Stimulated activated CD8-positive, alpha-beta memory T cell treated with anti-CD3 and anti-CD28 coated beads, Interleukin-7, amount 100 ng/mL, for 1 hour (primary cell): ENCODE measurements around the gene USP10.
A peak's percentile ranks its signal among the peaks of the same experiment; 100 is the strongest.

Experiments used
- DNase-seq, 2 donors: peaks; one replicate each; pipeline ENCODE4 v3.0.0-alpha.2; 2020; ENCODE audit warnings: low read depth in 2 of 2

The USP10 gene, protein sequence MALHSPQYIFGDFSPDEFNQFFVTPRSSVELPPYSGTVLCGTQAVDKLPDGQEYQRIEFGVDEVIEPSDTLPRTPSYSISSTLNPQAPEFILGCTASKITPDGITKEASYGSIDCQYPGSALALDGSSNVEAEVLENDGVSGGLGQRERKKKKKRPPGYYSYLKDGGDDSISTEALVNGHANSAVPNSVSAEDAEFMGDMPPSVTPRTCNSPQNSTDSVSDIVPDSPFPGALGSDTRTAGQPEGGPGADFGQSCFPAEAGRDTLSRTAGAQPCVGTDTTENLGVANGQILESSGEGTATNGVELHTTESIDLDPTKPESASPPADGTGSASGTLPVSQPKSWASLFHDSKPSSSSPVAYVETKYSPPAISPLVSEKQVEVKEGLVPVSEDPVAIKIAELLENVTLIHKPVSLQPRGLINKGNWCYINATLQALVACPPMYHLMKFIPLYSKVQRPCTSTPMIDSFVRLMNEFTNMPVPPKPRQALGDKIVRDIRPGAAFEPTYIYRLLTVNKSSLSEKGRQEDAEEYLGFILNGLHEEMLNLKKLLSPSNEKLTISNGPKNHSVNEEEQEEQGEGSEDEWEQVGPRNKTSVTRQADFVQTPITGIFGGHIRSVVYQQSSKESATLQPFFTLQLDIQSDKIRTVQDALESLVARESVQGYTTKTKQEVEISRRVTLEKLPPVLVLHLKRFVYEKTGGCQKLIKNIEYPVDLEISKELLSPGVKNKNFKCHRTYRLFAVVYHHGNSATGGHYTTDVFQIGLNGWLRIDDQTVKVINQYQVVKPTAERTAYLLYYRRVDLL

GRCh38 chr16:84699712-84700445, at the start of gene USP10:
Gene USP10 (plus strand): TSS chr16:84700000. CDS start chr16:84700091, 91 bp downstream.
- DNase-seq = peak; percentile 54 to 63

DNA sequence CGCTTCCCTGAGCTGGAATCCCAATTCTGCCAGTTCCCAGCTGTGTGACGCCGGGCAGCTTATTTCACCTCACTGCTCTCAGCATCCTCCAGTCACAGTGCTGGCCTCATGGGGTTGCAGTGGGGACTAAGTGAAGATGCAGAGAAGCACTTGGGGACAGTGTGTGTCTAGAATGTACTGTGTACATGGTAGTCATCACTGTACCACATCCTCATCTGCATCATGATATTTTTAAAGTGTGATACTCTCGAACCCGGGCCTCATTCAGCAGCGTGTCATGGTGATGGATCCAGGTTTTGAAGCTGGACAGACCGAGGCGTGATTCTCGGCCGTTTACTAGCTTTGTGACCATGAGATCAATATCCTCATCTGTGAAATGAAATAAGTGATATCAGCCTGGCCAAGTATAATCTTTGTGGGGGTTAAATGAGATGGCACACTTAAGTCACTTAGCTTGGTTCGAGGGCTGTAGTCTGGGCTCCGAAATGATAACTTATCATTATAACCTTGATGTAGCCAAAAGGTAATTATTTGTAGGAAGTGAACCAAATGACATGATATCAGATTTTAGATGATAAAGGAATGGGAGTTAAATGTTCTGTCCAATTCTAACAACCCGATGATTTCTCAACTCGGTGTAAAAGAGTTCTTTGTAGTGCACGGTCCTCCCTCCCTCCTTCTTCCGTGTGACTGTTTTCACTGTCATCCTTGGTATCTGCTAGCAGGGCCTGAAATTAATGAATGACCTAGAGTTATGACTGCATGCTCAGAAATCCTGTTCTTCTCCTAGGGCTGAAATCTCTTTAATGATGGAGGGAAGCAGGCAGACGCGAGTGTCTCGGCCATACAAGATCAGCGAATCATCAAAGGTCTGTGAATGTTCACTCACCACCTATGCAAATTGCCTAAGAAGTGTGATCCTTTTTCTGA, 49.5 kb upstream of the USP10 start:
- no peak for DNase-seq

- no peak for DNase-seq
Measured at GRCh38 chr16:84652566-84652965, 47.2 kb upstream of the USP10 start.

GRCh38 chr16:84654238-84654637, 45.6 kb upstream of the USP10 start:
- no peak for DNase-seq

DNA sequence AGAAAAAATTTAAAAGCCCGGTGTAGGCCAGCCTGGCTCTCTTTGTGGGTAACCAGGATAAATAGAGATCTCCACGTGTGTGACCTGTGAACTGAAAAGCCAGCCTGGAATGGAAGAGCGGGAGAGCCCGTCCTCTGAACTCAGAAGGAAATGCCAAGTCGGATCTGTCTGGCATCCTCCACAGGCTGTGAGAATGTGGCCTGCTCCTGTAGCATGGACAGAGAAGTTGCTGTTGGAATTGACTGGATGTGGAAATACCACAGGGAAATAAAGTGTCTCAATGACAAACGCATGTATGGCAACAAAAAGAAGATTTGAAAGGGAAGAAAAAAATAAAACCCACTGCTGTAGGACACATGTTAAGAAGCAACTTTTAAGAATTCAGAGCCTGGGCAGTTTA, 44.8 kb upstream of the USP10 start:
- no peak for DNase-seq

DNA sequence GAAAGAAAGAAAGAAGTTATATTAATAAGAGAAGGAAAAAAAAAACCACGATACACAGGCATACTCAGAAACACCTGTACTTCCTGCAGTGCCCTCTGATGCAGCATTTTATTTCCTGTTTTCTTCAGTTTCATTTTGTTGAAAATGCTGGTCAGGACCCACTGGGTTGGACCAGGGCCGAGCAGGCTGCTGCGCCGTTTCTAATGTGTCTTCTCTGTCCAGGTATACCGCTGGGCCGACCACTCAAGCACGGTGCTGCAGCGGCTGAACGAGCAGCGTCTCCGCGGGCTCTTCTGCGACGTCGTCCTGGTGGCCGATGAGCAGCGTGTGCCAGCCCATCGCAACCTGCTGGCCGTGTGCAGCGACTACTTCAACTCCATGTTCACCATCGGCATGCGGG, 43.2 kb upstream of the USP10 start:
- no peak for DNase-seq

- DNase-seq = no peak
Measured at GRCh38 chr16:84657229-84657837, 42.5 kb upstream of the USP10 start.

GRCh38 chr16:84658690-84659089, 41.1 kb upstream of the USP10 start:
- DNase-seq = no peak

DNA sequence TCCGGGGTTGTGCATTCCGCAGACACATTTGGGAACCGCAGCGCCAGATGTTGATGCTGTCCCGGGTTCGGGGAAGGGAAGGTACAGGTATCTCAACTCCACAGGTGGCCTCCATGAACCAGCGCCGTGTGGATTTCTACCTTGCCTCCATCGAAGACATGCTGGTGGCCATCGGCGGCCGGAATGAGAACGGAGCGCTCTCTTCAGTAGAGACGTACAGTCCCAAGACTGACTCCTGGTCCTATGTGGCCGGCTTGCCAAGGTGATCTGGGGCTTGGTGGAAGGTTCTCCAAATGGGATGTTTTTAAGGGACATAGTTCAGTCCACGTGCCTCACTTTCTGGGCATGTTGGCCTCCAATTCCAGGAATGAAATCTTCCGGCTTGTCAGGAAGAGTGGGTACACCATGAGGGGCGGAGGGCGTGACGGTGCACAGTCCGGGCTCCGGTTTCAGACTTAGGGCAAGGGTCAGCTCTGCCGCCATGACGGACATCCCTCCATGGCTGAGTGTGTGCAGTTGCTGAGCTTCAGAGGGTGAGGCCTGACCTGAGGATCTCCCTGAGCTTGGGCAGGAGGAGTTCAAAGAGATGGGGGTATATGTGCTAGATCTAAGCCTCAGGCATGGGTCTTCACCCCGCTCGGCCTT, 40.0 kb upstream of the USP10 start:
- no peak for DNase-seq

GRCh38 chr16:84660973-84661372, 38.8 kb upstream of the USP10 start:
- DNase-seq = no peak

DNA sequence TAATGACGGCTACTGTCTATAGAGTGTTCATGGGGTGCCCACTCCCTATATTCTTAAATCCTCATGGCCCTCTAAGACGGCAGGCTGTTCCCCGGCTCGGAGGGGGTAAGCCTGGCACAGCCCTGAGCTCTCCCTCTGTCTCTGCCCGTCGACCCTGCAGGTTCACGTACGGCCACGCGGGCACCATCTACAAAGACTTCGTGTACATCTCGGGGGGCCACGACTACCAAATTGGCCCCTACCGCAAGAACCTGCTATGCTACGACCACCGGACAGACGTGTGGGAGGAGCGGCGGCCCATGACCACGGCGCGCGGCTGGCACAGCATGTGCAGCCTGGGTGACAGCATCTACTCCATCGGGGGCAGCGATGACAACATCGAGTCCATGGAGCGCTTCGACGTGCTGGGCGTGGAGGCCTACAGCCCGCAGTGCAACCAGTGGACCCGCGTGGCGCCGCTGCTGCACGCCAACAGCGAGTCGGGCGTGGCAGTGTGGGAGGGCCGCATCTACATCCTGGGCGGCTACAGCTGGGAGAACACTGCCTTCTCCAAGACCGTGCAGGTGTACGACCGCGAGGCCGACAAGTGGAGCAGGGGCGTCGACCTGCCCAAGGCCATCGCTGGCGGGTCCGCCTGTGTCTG, 38.3 kb upstream of the USP10 start:
- DNase-seq = no peak

DNA sequence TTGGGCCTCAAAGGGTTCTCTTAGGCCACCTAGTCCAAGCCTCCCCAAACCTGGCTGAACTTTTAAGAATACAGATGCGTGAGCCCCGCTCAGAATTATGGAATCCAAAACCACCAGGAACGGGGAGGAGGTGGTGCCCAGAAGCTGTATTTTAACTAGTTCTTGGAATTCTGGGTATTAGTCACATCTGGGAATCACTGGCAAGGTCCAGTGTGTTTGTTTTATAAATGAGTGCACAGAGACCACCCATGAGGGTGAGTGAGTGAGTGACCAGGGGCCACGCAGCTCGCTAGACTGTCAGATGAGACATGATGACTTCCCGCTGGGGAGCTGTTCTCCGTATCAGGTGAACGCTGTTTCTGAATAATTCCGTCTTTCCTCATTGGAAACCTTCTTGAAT, 37.3 kb upstream of the USP10 start:
- DNase-seq = no peak

DNA sequence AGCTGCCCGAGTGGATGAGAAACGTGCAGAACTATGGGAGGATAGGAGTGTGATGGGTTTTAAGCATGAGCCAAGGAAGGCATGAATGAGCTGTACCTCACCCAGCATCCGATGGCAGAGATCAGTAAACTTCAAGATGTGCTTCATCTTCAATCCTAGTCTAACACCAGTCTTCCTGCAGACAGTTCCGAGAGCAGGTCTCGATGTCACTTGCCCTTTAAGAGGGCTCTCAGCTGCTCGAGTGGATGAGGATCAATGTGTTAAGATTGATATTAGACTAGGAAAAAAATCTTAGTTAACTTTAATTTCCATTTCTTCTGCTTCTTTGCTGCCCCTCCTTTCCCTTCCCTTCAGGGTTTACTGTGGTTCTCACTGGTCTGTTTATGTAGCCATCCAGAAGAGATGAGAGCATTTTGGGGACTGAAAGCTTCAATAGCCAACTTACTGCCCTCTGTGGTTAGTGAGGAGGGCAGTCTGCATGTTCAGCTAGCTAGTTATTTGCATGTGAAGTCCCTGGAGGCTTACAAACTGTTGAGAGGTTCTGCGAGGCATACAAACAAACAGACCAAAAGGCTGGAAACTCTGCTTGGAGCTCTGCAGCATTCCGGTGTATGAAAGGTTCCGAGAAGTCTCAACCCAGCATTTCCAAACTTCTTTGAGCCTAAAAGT, 36.2 kb upstream of the USP10 start:
- DNase-seq = no peak

DNA sequence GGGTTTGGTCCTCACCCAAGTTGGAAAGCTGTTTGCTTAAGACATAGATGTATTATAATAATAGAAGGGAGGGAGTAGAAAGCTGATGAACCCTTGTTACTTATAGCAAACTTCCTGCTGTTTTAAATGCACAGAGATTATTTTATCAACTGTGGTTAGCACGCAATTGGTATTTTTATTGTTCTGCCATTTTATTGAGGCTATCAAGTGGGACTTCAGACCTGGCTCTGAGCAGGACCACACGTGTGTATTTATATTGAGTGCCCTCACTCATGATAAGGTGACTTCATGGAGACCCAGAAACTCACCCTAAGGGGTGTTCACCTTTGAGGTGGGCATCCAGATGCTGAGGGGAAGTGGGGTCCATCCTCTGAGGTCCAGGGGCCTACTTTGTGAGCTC, 34.4 kb upstream of the USP10 start:
- DNase-seq = no peak

GRCh38 chr16:84665843-84666242, 34.0 kb upstream of the USP10 start:
- DNase-seq = no peak

- no peak for DNase-seq
Measured at GRCh38 chr16:84667600-84668309, 32.0 kb upstream of the USP10 start.

DNA sequence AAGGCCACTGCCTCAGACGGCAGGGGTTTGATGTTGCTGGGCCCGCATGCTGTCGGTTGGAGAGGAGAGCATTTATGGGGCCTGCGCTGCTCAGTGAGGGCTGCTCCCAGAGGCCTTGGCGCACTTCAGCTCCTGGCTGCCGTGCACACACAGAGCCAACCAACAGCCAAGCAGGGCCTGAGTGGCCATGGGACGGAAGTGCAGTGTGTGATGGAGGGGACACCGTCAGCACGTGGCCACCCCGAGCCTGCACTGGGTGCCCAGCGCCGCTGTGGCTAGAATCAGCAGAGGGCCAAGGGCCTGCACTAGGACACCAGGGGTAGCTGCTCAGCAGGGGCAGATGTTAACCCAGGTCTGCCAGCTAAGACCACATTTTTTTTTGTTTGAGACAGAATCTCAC, 29.7 kb upstream of the USP10 start:
- no peak for DNase-seq
